22Rv1 (cell line): ENCODE measurements around the gene ATP10A.

Experiments used
- ZFX ChIP-seq: fragments of 450-650 bp; IDR thresholded peaks from 2 replicates; pipeline ENCODE4 v1.6.1; 2017; ENCODE audit warnings: antibody characterized with exemption, borderline replicate concordance
- TF ChIP-seq, protein P1 (sequence below): fragments of 450-650 bp; IDR thresholded peaks from 2 replicates; pipeline ENCODE4 v1.5.1; 2017; ENCODE audit warnings: mild to moderate bottlenecking

DNA sequence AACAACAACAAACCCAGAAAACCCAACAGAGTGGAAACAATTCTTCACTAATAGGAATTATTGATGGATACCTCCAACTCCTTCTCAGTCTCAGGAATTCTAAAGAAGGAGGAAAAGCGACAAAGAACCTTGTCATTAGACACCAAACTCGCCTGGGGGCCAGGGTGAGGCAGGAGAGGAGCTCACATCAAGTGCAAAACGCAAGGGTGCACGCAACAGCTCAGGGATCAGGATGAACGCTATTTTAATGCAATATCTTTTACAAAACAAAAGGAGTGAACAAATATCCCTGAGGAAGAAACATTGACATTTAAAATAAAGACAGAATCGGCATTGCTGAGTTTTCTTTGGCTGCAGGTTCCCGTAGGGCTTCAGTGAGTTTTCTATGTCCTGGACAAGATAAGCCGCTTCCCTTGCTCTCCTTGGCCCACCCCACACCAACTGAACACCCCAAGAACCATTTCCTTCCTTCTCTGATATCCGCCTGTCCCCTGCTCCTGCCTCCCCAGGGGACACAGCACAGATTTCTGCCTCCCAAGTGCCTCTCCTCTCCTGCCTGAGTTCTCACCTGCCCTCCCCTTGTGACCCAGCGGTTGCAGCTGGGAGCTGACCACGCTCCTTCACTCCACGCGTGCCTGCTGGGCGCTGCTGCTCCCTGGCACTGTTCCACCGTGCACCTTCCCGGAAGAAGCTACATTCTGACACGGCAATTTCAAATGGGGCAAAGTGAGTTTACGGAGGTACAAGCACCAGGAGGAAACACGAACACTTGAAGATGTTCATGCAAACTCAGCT, 63.0 kb downstream of the ATP10A start:
- TF ChIP-seq, protein P1, sequence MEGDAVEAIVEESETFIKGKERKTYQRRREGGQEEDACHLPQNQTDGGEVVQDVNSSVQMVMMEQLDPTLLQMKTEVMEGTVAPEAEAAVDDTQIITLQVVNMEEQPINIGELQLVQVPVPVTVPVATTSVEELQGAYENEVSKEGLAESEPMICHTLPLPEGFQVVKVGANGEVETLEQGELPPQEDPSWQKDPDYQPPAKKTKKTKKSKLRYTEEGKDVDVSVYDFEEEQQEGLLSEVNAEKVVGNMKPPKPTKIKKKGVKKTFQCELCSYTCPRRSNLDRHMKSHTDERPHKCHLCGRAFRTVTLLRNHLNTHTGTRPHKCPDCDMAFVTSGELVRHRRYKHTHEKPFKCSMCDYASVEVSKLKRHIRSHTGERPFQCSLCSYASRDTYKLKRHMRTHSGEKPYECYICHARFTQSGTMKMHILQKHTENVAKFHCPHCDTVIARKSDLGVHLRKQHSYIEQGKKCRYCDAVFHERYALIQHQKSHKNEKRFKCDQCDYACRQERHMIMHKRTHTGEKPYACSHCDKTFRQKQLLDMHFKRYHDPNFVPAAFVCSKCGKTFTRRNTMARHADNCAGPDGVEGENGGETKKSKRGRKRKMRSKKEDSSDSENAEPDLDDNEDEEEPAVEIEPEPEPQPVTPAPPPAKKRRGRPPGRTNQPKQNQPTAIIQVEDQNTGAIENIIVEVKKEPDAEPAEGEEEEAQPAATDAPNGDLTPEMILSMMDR = no peak
- no peak for TF ChIP-seq ZFX
